B cell (primary cell): Measurements from ENCODE around the gene RUNDC3A.

Experiments
- EZH2 ChIP-seq: IDR thresholded peaks from 2 replicates; pipeline ENCODE4 v1.6.1; 2012; ENCODE audit warnings: borderline replicate concordance, low read depth, mild to moderate bottlenecking, moderate library complexity, low read length; ENCODE audit not compliant: insufficient read depth, poor library complexity, severe bottlenecking
- TF ChIP-seq, protein P1 (sequence below): fragments of 200-600 bp; IDR thresholded peaks from one replicate; pipeline ENCODE4 v1.8.0; 2022; ENCODE audit warnings: antibody characterized with exemption, mild to moderate bottlenecking

DNA sequence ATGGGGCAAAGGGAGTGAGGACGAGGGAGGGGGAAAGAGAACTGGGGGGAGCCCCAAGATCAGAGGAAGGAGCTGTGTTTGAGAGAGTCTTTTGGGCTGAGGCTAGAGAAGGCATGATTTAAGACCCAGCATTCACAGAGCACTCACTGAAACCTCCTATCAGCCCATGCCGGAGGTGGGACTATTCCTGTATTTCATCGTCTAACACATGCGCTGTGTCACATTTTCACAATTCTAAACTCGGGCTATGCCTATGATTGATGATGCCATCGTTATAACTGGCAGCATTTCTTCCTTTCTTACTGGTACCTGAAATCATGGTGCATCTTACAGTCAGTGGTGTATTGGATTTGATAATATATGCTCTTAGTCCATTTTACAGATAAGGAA, 51.7 kb downstream of the RUNDC3A start:
- TF ChIP-seq, protein P1, sequence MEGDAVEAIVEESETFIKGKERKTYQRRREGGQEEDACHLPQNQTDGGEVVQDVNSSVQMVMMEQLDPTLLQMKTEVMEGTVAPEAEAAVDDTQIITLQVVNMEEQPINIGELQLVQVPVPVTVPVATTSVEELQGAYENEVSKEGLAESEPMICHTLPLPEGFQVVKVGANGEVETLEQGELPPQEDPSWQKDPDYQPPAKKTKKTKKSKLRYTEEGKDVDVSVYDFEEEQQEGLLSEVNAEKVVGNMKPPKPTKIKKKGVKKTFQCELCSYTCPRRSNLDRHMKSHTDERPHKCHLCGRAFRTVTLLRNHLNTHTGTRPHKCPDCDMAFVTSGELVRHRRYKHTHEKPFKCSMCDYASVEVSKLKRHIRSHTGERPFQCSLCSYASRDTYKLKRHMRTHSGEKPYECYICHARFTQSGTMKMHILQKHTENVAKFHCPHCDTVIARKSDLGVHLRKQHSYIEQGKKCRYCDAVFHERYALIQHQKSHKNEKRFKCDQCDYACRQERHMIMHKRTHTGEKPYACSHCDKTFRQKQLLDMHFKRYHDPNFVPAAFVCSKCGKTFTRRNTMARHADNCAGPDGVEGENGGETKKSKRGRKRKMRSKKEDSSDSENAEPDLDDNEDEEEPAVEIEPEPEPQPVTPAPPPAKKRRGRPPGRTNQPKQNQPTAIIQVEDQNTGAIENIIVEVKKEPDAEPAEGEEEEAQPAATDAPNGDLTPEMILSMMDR, result no peak
- no peak for TF ChIP-seq EZH2
